Caki2 (cell line): Measurements from ENCODE around the gene ZCCHC14. TPM values are rescaled to one million over a fixed set of nuclear protein-coding genes. Genes with fewer than 3 reads are reported as not detected.
"Not testable (repeated sequence)": the region's sequence is repeated elsewhere in the genome, so short reads cannot be mapped to it uniquely, and the experiment has no call there.

Experiments used
- DNase-seq: peaks from one replicate; pipeline ENCODE4 v3.0.0-alpha.2; 2015; ENCODE audit warnings: low read depth
- in situ Hi-C: cut with HindIII; loops from 2 replicates; pipeline ENCODE4 v1.10.0; 2016; ENCODE audit warnings: low sequenced_read_pairs, low pct_unique_long_range_greater_than_20kb, mixed read lengths
- total RNA-seq: library from RNA; depleted of rRNA; stranded (reverse); fragments of >200 nt; shearing (Covaris generic); gene quantifications from 2 replicates; pipeline ENCODE4 v1.2.3, GENCODE V29; 2014; ENCODE audit warnings: low replicate concordance

Gene ZCCHC14
- total RNA-seq, 1 experiment from 2014 or later: 4.4 TPM

- in situ Hi-C loops: no loop called here
- DNase-seq: peak; percentile 74
Measured at GRCh38 chr16:87487361-87487924, 5.4 kb downstream of the ZCCHC14 start.

DNA sequence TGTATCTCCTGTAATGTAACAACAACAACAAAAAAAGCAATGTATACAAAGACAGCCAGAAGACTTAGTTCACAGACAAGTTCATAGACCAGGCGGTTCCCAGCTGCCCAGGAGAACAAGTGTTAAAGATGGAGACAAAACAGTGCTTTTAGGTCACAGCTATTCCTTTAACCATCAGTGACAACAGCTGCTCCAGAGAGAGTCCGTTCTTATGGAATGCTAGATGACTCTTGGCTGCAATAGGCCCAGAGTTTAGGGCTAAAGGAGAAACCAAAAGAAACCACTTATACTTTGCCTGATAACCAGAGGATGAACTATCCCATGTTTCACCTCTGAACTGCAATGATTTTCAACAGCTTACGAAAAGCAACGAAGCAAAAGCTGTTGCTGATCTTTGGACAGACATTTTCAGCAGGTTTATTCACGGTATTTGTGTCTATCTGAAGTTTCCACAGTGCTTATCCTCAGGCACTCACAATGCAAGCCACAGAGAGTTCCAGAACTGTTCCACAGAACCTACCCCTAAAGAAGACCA is 6.0 kb downstream of the ZCCHC14 start:
- no peak for DNase-seq
- in situ Hi-C loops: no loop called here

- in situ Hi-C loops: no loop called here
- no peak for DNase-seq
Measured at GRCh38 chr16:87486282-87486681, 6.5 kb downstream of the ZCCHC14 start.

- in situ Hi-C loops, DNase-seq: not testable (repeated sequence)
Measured at GRCh38 chr16:87485792-87486191, 7.0 kb downstream of the ZCCHC14 start.

GRCh38 chr16:87484487-87485331 is 8.1 kb downstream of the ZCCHC14 start:
- DNase-seq: peak; percentile 59
- in situ Hi-C loops: no loop called here

DNA sequence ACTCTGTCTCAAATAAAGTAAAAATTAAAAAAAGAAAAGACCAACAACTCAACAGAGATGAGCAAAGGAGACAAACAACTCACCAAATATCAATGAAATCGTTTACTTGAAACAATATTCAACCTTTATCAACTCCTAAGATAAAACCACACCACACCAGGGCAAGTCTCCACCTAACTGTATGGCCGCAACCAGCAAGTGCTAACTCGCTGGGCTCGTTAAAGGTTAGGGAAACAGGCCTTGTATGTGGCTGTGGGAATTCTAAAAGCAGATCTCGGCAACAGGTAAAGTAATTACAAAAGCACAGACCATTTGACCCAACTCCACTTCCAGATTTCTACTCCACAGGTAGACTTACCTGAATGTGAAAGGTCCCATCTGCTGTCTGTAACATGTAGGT is 9.3 kb downstream of the ZCCHC14 start:
- in situ Hi-C loops: no loop called here

DNA sequence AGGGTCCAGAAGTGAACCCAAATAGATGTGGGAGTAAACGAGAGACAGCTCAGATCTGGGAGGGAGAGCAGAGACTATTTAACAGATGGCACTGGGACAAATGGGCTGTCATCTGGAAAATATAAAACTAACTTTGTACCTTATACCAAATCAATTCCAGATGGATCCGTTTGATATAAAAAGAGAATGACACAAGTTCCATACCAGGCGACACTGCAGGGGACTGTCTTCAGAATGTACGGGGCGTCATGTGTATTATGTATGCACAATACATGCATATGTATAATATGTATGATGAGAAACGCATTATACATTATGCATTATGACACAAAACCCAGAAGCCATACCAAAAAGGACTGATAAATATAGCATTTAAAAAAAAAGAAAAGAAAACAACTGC is 10.2 kb downstream of the ZCCHC14 start:
- in situ Hi-C loops, DNase-seq: not testable (repeated sequence)

More for the DNA sequence above, 9.3 kb downstream of the ZCCHC14 start:
- DNase-seq: no peak

GRCh38 chr16:87482266-87482665 is 10.6 kb downstream of the ZCCHC14 start:
- no peak for DNase-seq
- in situ Hi-C loops: no loop called here

DNA sequence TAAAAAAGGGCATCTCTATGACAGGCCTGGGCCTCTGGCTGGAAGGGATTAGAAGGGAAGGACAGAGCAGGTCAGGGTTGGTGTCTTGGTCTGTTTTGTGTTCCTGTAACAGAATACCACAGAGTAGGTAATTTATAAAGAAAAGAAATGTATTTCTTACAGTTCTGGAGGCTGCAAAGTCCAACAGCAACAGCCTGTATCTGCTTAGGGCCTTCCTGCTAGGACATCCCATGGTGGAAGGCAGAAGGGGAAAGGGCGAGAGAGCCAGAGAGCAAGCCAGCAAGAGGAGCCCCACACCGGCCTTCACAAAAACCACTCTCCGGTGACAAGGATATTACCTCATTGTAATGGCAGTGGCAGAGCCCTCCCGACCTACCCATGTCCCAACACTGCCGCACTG is 11.1 kb downstream of the ZCCHC14 start:
- in situ Hi-C loops: not testable (repeated sequence)

GRCh38 chr16:87477209-87477981 is 15.4 kb downstream of the ZCCHC14 start:
- DNase-seq, in situ Hi-C loops: not testable (repeated sequence)

More for the DNA sequence above, 11.1 kb downstream of the ZCCHC14 start:
- not testable (repeated sequence) for DNase-seq

GRCh38 chr16:87474566-87474996 is 18.2 kb downstream of the ZCCHC14 start:
- DNase-seq: no peak
- in situ Hi-C loops: no loop called here

DNA sequence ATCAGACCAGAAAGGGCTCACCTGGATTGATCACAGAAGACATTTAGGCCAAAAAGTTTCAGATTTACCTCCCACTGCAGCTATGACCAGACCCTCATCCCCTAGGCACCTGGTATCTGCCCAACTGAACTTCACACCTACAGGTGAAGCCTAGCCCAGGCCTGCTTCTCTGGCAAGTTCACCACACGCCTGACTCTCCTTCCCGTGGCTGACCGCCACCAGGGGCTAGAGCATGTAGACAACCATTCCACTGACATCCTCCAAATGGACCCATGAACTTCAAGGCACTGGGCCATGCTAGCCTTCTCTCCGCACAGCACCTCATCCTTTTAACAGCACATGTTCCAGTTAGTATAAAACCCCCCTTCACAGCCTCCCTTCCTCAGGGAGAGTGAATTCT is 18.8 kb downstream of the ZCCHC14 start:
- in situ Hi-C loops: no loop called here

GRCh38 chr16:87472935-87473334 is 19.9 kb downstream of the ZCCHC14 start:
- no peak for DNase-seq
- in situ Hi-C loops: no loop called here

More for the DNA sequence above, 18.8 kb downstream of the ZCCHC14 start:
- no peak for DNase-seq

DNA sequence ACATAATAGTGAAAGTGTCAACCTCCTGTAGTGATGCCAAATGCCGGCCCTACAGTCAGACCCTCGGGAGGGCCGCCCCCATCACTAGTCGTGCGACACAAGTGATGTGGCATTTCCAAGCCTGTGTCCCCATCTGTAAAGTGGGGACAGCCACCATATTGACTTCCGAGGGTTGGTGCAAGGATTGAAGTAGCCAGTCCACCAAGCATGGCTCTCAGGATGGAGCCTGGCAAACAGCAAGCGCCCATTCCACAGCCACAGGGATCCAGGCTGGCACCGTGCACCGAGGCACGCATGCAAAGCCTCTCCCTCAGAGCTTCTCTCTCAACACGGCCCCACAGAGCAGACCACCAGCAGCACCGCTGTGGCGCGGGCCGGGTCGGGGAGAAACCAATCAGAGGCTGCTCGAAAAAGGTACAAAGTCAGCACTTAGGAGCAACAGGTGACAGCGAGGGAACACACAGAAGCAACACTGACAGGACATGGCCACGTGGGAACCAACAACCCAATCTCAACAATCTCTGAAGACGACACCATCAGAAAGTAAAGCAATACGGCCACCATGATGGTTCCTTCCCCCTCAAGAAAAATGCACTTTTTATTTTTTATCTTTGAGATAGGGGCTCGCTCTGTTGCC is 20.6 kb downstream of the ZCCHC14 start:
- no peak for DNase-seq
- in situ Hi-C loops: no loop called here

DNA sequence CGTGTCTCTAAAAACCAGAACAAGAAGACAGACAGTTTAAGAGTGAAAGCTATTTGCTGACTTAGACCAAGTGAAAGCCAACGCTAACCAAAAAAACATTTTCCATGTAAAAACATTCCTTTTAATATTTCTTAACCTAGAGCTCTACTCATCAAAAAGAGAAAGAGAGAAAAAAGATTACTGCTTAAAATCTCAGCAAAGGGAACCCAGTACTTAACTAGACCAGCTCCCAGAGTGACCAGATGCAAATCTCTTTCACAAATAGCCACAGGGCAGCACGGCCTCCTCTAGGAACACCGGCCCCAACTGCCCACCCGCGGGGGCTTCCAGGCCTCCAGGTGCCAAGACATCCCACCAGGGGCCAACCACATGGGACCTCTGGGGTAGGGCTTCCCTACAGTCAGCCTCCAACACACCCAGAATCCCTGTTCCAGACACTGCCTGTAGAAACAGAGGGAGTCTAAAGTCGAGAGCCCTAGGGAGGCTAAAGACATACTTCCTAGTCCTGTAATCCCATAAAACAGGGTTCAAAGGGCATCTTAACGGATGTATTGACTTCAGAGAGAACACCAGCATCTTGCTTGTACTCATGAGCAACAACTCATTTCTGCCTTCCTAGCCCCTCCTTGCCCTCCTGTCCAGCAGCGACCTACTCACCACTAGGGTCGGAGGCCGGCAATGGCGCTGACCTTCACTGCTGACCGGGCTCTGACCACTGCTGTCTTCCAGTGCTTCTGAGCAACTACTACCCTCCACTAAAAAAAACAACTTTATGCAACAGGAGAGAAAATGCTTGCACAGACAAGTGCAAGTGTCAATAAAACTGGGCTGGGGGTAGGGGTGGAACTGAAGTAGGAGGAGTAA is 21.3 kb downstream of the ZCCHC14 start:
- DNase-seq: no peak
- in situ Hi-C loops: no loop called here

GRCh38 chr16:87470332-87470731 is 22.5 kb downstream of the ZCCHC14 start:
- in situ Hi-C loops: no loop called here
- no peak for DNase-seq

GRCh38 chr16:87469169-87469568 is 23.7 kb downstream of the ZCCHC14 start:
- in situ Hi-C loops: no loop called here
- DNase-seq: no peak
